ENCODE results near the gene BORCS6. TPM values are rescaled to one million over a fixed set of nuclear protein-coding genes. Genes with fewer than 3 reads are reported as not detected.
"Not testable (repeated sequence)": the region's sequence is repeated elsewhere in the genome, so short reads cannot be mapped to it uniquely, and the experiment has no call there.

BORCS6 gene
- 0.62 and 0.68 TPM in 2 replicates for total RNA-seq (2014; rRNA removed; shearing (Covaris generic))

GRCh38 chr17:8189711-8190477 is at the start of gene BORCS6:
Gene BORCS6, minus strand, starts transcription at chr17:8190180. Its CDS starts 40 bp downstream, at chr17:8190140.
- peak; percentile 95 for DNase-seq (ENCODE audit: low spot score)

GRCh38 chr17:8237886-8238285 is 47.9 kb upstream of the BORCS6 start:
- DNase-seq (ENCODE audit: low spot score): no peak

GRCh38 chr17:8237175-8237574 is 47.2 kb upstream of the BORCS6 start:
- no peak for DNase-seq (ENCODE audit: low spot score)

GRCh38 chr17:8235676-8236075 is 45.7 kb upstream of the BORCS6 start:
- no peak for DNase-seq (ENCODE audit: low spot score)

DNA sequence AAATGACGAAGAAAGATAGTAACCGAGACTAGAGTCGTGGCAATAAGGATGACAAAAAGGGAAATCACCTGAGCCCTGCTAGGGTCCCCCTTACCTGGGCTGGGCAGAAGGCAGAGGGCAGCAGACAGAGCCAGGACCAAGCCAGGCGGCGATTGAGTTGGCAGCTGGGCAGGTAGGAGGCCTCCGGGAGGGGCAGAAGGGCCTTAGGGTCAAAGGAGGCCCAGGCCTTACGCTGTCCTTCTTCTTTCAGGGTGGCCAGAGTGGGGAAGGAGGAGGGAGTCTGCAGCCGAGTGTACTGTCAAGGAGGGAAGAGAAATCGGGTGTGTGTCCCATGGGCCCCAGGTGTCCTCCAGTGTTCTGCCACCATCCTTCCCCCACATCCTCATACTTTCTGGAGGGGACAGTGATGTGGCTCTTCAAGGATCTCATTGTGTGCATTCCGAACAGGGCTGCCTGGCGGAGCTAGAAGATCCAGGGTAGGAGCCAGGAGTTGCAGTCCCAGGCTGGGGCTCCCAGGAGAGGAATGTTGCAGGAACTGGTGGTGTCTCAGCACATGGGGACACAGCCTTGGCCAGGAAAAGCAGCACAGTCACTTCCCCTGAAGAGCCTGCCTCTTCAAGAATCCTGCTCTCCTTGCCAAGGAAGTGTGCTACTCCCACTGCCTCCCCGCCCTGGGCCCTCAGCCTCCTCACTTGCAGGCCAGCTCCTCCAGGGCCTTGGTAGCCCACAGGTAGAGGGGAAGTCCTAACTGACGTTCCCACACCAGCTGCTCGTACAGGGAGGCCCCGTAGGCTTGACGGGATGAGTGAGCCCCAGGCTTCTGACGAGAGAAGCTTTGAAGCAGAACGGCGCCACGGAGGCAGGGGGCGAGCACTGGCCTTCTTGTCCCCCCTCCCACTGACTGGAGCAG is 44.6 kb upstream of the BORCS6 start:
- DNase-seq (ENCODE audit: low spot score): no peak

DNA sequence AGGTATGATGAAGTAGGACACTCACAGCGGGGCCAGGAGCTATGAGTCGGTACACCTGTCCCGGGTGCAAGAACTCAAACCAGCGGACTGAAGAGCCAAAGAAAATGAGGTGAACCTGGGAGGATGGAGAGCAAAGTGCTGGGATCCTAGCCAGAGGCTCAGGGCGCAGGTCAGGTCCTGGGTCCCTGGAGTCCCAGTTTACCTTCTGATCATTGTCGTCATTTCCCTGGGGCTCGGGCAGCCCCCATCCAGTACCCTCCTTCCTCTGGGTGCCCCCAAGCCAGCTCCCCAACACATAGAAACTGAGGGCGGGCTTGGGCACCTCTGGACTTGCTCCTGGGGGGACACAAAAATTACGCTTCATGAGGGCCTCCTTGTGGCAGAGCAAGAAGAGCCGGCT is 41.7 kb upstream of the BORCS6 start:
- DNase-seq (ENCODE audit: low spot score): no peak

DNA sequence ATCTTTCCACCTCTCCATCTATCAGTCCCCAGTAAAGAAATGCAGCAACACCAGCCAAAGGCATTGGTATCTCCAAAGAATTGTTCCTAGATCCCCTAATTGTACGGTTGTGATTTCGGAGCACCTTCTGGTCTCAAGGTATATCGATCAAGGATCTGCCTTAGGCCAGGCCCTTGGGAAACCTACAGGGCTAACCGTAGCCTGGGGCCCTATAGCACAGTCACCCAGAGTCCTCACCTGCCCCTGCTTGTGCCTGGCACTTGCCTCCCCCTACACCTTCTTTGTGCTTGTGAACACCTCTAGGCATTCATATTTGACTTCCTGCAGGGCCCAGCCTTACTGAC is 37.2 kb upstream of the BORCS6 start:
- no peak for DNase-seq (ENCODE audit: low spot score)

GRCh38 chr17:8226536-8227237 is 36.7 kb upstream of the BORCS6 start:
- peak; percentile 78 for DNase-seq (ENCODE audit: low spot score)

DNA sequence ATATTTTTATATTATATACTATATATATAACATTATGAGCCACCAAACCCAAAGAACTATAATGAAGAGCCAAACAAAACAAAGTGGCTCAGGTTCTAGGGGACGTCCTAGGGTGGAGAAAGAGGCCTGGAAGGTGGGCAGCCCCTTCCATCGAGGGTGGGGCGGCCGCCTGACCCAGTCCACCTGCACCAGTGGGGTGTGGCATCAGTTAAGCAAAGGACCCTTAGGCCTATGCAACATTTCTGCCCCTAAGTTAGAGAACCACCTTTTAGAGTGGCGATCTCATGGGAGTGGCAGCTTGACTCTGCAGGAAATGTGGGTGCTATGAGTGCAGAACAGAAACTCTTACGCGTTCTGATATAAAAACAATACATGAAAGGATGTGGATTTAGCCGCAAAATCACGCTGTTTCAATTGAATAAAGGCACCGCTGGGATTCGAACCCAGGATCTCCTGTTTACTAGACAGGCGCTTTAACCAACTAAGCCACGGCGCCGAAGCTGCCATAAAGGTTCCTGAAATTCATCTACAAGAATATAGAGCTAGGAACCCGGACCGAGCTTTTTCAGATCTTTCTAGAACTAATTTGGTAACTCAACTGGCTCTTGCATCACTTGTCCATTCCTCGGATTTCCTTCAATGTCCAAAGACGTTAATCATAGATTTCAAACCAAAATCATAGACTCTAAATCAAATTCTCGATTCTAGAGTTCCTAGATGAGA is 36.0 kb upstream of the BORCS6 start:
- DNase-seq (ENCODE audit: low spot score): peak; percentile 64

- no peak for DNase-seq (ENCODE audit: low spot score)
Observed at GRCh38 chr17:8224891-8225812, 35.2 kb upstream of the BORCS6 start.

- DNase-seq (ENCODE audit: low spot score): peak; percentile 34
Observed at GRCh38 chr17:8223356-8224126, 33.6 kb upstream of the BORCS6 start.

GRCh38 chr17:8222630-8223355 is 32.8 kb upstream of the BORCS6 start:
- DNase-seq (ENCODE audit: low spot score): peak; percentile 85

- DNase-seq (ENCODE audit: low spot score): no peak
Observed at GRCh38 chr17:8222380-8222629, 32.3 kb upstream of the BORCS6 start.

DNA sequence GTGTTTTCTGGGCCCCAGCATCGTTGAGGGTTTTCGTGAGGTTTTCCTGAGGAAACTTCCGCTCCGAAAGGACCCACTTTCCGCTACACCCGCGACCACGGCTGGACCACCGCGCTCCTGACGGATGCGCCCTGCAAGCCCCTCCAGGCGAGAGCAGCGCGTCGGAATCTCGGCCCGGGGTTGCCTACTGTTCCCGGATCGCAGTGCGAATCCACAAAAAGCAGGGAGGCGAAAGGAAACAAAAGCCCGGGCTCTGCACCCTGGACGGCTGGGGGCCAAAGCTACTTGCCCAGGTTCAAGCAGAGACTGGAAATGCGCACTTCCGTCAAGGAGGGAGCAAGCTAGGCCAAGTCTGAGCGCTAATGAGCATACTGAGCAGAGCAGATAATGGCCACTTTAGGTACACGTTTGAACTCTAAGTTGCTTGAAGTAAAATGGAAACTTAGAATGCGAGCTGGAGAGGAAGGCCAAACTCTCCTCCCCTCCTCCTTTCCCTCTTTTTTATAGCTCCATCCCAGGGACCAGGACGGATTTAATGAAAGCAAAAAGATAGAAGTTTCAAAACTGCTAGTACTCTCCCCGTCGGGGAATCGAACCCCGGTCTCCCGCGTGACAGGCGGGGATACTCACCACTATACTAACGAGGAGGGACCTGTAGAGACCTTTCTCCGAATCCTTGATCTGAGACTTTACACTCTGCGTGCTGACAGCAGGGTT is 31.8 kb upstream of the BORCS6 start:
- DNase-seq (ENCODE audit: low spot score): peak; percentile 76

DNA sequence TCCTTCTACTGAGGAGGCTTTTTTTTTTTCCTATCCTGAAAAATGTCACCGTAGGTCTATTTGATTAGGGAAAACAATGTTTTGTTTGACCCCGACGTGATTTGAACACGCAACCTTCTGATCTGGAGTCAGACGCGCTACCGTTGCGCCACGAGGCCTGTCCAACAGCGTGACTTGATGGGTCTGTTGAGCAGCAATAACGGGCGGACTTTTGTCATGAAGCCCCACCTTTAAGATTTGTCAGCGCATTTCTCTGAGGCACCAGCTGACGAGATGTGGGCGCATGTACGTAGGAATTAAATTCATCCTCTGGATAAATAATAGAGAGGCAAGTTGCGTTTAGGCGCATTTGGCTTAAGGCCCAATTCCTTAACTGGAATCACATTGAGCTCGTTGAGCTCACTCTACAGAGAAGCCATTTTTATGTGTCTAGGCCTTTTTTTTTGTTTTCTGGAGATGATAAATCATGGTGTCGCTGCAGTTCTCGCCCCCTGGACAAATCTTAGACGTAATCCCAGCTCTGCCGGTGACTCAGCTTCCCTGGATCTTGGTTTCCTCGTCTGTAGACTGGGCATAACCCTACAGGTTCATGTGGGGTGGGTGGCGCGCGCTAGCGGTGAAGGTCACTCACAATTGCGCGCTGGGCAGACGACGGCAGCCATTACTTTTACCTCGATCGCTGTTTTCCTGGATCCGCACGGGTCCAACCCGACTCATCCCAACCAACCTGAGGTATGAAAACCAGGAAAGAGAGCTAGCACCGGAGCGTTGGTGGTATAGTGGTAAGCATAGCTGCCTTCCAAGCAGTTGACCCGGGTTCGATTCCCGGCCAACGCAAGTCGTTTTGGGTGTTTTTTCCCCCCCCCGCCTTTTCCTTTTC is 31.0 kb upstream of the BORCS6 start:
- DNase-seq (ENCODE audit: low spot score): peak; percentile 83

- not testable (repeated sequence) for DNase-seq (ENCODE audit: low spot score)
Observed at GRCh38 chr17:8214000-8214399, 24.0 kb upstream of the BORCS6 start.

- DNase-seq (ENCODE audit: low spot score): no peak
Observed at GRCh38 chr17:8212312-8213180, 22.6 kb upstream of the BORCS6 start.

Measured in H4 (cell line).